Measurements from ENCODE around the gene DNAJB5.
"Not testable (repeated sequence)": the region's sequence is repeated elsewhere in the genome, so short reads cannot be mapped to it uniquely, and the experiment has no call there.

DNAJB5 gene

DNA sequence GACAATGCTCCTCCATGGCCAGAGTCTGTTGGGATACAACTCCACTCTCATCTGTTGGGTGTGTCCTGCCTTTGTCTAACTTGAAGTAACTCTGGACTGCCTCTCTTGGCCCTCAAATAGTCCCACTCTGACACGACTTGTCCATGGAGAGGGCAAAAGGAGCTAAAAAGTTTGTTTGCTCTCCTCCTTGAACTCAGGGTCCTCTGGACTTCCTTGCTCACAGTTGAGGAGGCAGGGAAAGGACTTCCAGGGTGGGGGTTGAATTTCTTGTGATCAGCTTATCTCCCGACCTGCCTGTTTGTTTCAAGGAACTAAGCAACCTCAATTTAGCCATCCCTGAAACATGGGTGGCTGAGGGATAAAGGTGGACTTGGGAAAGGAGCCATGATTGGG lies 11.7 kb downstream of the DNAJB5 start:
- no peak for DNase-seq

DNA sequence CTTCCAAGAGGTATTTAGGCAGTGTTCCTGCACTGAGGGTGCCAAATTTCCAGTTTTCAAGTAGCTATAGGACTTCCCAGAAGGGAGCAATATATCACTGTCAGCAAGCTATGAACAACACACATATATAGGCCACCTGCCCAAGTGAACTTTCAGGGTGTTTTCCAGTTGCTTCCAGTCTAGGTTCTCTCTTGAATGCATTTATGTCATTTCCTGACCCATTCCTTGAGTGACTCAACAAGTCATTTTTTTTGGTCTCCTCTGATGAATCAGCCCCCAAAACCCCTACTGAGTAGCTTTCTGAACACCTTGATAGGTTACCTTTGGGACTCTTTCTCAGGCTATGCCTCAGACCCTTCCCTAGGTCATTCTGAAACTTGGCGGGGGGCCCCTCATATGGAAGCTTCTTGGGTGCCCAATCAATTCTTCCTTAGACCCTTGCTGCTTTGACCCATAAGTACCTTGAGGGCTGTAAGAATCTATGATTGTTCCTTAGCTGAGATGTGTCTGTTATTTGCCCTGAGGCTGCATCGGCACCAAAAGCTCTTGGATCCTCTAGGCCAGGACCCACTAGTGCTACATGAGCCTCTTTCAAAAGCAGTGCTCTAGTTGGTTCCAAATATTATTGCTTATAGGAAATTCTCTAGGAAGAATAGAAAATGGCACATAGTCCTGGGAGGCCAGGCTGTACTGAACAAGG lies 12.4 kb downstream of the DNAJB5 start:
- DNase-seq = no peak

DNA sequence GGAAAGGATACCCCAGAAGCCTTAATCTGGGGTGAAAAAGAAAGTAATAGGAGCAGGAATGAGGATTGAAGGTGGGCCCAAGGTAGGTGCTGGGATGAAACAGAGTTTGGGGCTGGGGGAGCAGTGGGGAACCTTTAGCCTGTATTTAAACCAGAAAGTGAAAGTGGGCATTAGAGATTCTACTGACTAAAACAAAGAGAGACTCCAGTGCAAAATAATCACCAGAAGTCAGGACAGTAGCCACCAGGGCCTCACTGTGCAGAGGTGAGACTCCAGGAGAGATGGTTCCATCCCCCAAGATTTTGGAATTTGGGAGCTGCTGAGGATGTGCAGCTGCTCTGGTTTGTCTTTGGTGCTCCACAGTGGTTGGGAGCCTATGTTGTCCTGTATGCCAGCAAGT lies 13.1 kb downstream of the DNAJB5 start:
- DNase-seq = no peak

DNA sequence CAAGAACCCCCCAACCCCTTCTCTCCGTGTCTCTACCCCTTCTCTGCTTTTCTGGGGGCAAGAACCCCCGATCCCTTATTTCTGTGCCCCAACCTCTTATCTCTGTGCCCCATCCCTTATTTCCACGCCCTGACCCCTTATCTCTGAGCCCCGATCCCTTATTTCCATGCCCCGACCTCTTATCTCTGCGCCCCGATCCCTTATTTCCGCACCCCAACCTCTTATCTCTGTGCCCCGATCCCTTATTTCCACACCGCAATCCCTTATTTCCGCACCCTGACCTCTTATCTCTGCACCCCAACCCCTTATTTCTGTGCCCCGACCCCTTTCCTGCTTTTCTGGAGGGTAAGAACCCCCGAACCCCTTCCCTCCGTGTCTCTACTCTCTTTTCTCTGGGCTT lies 14.8 kb downstream of the DNAJB5 start:
- not testable (repeated sequence) for DNase-seq

DNA sequence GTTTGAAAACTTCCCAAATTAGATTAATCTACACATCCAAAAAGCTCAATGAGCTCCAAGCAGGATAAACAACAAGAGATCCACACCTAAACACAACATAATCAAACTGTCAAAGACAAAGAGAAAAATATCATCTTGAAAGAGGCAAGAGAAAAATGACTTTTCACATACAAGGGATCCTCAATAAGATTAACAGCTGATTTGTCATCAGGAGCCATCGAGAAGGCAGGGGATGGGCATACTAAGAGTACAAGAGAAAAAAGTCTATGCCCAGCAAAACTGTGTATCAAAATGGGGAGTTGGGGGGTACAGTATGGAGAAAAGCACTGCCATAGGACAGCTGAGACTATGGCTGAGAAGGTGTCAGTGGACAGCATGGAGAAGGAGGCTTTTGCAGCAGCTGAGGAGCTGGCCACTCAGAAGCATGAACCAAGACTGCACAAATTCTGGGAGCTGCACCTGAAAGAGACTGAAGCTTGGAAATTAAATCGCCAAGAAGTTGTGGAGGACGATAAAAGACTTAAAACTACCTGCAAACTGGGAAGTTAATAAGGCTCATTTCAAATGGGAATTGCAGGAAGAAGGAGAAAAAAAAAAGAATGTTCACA lies 20.9 kb downstream of the DNAJB5 start:
- no peak for DNase-seq

DNA sequence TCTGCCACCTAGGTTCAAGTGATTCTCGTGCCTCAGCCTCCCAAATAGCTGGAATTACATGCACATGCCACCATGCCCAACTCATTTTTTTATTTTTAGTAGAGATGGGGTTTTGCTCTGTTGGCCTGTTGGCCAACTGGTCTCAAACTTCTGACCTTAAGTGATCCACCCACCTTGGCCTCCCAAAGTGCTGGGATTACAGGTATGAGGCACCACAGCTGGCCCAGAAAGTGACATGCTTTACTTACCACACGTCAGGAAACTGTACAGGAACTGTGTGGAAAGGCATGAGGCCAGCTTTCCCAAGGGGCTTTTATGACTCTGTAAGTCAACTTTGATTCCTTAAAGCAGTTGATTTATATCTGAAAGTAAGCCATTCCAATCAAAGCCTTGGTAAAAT lies 25.0 kb downstream of the DNAJB5 start:
- DNase-seq = no peak

DNA sequence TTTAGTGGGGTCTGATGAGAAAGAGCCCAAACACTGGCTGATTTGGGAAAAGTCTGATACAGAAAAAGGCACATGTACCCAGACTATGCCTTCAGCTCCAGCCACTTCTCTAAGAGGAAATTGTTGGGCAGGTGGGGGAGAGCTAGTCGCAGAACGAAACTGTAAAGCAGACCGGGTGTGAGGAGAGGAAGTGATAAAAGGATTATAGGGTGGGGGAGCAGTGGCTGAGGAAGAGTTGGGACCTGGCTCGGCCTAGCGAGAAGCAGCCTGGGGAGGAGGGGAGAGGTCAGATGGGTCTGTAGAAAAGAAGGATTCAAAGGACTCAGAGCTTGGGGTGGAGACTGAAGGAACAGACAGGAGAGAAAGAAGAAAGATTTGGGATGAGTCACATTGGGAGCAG lies 33.9 kb downstream of the DNAJB5 start:
- DNase-seq = not testable (repeated sequence)

DNA sequence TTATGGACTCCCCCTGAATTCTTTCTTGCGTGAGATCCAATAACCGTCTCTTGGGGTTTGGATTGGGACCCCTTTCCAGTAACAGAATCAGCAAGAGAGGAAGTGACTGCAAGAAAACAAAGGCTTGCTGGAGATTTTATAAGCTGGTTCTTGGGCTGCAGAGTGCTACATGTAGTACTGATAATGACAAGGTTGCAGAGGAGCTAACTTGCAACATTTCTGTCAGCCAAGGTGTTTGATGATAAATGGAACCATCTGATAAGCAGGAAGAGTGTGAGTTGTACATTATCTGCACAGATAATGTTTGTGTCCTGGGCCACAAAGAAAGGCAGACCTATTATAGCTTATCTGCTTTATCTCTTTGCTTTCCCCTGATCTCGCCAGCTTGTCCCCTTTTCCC lies 37.1 kb downstream of the DNAJB5 start:
- DNase-seq = no peak

DNA sequence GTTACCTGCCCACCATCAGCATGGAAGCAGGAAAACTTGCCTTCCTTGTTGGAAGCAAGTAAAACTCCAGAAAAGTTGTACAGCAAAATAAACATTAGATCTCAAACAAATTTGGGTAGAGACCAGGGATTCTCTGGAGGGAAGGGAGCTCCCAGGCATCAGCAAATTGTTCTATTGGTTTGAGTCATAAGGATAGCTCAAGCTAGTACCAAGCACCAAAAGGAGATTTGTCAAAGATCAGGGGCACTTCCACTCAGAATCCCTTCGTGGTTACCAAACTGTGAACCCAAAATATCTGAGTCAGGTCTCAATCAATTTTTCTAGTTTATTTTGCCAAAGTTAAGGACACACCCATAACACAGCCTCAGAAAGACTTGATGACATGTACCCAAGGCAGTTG lies 37.8 kb downstream of the DNAJB5 start:
- no peak for DNase-seq

DNA sequence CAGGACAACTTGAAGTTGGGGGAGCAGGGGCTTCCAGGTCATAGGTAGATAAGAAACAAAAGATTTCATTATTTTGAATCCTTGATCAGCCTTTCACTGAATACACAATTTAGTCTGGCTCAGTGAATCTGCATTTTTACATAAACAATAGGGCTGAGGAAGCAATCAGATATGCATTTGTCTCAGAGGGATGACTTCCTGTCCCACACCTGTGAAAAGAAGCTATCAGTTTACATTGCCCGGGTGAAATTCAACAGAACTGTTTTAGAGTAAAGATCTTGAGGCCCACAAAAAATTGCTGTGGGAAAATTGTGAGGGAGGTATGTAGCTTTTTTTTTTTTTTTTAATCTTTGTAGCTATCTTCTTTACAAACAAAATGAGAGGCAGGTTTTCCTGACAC lies 38.3 kb downstream of the DNAJB5 start:
- DNase-seq = no peak

DNA sequence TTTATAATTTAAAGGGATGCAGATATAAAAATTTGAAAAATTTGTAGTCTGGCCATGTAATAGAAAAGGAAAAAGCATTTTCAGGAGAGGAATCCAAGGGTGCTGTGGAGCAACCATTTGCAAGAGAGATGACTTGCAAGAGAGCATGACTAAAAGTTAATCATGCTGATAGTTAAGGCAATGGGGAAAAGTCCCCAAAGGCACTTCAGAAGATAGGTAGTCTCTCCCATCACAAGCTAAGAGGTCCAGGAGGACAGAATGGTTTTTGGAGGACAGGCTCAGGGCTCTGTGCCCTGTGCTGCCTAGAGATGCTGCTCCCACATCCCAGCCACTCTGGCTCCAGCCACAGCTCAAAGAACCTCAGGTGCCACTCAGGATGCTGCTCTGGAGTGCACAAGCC lies 38.8 kb downstream of the DNAJB5 start:
- DNase-seq = no peak

DNA sequence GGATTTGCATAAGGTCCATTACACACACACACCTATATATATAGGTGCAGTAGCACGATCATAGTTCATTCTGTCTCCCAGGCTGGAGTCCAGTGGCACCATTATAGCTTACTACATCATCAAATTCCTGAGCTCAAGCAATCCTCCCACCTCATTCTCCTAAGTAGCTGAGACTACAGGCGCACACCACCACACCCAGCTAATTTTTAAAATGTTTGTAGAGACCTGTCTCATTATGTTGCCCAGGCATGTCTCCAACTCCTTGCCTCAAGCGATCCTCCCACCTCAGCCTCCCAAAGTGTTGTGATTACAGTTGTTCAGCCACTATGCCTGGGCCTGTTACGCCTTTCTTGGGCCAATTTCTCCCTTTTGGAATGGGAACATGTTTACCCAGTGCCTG lies 39.7 kb downstream of the DNAJB5 start:
- DNase-seq = no peak

DNA sequence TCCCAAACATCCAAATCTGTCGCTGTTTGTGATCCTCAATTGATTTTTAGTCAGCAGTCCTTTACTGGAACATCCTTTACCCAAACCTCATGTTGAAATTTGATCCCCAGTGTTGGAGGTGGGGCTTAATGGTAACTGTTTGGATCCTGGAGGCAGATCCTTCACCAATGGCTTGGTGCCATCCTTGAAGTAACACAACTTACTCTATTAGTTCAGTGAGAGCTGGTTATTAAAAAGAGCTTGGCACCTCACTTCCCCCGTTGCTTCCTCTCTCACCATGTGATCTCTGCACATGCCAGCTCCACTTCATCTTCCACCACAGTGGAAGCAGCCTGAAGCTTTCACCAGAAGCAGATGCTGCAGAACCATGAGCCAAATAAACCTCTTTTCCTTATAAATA lies 40.3 kb downstream of the DNAJB5 start:
- no peak for DNase-seq

DNA sequence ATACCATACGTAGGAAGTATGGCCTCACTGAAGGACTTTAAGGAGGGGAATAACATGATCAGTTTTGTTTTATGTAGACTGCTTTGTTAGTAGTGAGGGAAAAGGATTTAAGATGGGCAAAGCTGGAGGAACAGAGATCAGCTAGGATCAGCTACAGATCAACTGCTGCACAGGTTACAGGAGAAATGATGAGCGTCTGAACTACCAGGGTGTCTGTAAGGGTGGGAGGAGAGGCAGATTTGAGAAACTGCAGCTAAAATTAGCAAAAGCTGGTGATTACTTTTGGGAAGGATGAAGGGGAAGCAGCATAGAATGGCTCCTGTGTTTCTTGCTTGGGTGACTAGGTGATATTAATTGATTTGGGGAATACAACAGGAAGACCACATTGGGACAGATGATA lies 43.6 kb downstream of the DNAJB5 start:
- no peak for DNase-seq

DNA sequence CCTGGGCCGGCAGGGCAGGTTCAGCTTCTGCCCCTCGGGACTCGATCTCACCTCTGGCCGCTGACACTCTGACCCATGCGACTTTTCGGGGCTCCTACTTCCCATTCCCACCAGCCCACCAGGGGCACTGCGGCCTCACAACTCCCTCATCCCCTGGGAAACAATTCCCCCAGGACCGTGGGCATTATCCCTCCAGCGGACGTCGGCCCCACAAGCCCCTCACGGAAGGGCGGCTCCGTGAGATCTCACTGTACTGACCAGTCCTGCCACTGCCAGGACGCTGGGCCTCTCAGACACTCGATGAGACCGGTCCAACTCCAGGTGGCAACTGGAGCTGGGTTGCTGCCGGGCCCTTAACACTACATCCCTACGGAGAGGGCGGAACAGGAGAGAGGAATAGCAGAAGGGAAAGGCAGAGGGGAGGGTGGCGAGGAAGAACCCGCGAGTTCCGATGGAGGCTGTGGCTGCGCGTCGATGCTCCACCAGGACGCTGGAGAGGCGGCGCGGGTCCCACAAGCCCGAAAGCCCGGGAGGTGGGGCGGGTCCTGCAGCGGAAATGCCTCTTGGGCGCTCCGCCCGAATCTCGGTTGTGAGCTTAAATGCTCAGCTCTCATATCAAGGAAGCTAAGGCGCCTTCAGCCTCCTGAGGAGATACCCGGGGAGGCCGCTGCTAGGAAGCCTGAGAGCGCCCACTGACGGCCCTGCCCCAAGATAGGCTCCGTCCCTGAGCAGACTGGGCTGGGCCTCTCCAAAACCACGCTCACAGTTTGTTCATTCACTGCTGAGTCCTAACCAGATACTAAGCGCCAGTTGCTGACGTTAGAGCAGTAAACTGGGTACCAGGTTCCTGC lies 46.5 kb downstream of the DNAJB5 start:
- no peak for DNase-seq

DNA sequence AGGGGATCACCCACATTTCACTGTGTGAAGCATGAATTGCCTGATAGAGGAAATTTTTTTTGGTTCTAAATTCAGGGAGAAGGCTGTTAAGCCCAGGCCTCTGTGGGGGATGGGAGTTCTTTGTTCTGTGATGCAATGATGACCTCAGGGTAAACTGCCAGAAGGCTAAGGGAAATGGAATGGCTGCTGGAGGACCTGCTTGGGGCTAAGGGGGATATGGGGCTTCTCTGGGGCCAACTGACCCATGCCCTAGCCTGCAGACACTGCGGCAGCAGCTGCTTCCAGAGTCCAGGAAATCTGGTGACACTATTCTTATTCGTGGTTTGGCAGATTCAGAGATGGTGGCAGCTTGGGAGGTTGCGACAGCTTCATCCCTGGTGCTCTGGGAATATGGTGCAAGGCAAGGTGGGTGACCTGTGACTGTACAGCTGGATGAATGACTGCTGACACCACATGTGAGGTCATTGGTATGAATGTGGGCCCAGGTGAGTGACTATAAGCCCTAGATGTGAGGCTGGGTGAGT lies 52.6 kb downstream of the DNAJB5 start:
- DNase-seq = no peak

DNA sequence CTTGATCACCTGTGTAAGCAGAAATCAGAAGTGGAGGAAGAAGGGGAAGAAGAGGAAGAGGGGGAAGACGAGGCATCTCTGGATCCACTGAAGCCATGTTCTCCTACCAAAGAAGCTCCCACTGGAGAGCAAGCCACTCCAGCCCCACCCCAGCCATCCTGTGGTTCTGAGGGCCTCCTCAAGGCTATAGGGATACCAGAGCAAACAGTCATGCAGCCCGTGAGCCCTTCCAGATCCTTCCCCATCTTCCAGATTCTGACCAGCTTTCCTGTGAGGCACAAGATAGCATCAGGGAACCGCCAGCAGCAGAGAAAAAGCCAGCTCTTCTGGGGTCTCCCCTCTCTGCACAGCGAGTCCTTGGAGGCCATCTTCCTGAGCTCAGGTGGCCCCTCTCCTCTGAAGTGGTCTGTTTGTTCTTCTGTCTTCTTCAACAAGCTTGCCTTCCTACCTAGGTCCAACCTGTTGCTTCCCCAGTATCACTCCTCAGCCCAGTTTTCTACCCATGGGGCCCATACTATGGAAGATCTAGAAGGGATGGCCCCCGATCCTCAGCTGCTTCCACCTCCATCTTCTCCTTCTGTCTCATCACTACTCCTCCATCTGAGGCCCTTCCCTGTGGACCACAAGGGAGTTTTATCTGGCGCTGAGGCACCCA lies 53.5 kb downstream of the DNAJB5 start:
- DNase-seq = no peak

DNA sequence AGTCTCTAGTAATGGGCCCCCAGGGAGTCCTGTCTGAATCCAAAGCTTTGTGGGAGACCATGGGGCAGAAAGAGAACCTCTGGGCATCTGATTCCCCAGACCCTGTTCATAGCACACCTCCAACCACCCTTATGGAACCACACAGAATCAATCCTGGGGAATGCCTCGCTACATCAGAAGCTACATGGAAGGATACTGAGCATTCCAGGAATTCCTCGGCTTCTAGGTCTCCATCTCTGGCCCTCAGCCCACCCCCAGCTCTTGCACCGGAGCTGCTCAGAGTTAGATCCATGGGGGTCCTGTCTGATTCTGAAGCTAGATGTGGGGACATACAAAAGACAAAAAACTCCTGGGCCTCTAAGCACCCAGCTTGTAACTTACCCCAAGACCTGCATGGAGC lies 54.5 kb downstream of the DNAJB5 start:
- no peak for DNase-seq
